Suprapubic skin (tissue), 3 donors: ENCODE data around the gene MYO1E.

Experiments
- CTCF ChIP-seq, 2 donors: fragments of 200-600 bp in 1 of 2; fragments of 450-650 bp in 1 of 2; sonication (generic) in 1 of 2; IDR thresholded peaks; one replicate each; pipeline ENCODE4 v1.5.1; 2016 to 2019; ENCODE audit warnings: antibody characterized with exemption in 2 of 2, mild to moderate bottlenecking in 1 of 2, moderate library complexity in 1 of 2
- POLR2A ChIP-seq, 2 donors: fragments of 450-650 bp; IDR thresholded peaks; one replicate each; pipeline ENCODE4 v1.6.1; 2017; ENCODE audit warnings: antibody characterized with exemption in 2 of 2, mild to moderate bottlenecking in 2 of 2, moderate library complexity in 2 of 2

GRCh38 chr15:59224474-59224873, 148.2 kb downstream of the MYO1E start:
- TF ChIP-seq CTCF (IDR thresholded peaks at IDR 0.05): no peak
- no peak for TF ChIP-seq POLR2A (IDR thresholded peaks at IDR 0.05)
